Measurements from ENCODE around the gene PNP.

Gene PNP

DNA sequence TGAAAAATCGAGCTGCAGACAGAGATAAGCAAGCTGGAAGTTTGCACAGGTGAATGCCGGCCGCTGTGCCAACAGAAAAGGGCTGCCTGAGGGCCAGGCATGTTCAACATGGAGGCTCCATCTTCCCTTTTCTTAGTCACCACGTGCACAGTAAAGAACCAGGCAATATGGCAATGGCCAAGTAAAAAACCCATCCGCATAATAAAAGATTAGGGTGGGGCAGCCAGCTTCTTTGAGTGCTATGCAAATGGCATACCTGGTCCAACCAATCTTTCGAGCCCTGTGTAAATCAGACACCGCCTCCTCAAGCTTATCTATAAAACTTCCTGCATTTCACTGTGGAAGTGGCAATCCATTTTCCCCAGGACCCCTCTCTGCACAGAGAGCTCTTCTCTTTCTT, 16.7 kb downstream of the PNP start:
- TF ChIP-seq FOXP2 (optimal IDR thresholded peaks at IDR 0.05; ENCODE audit: borderline replicate concordance, extremely low read depth, extremely low read length, insufficient read depth) (no peak), POLR2AphosphoS5 (IDR thresholded peaks at IDR 0.05; ENCODE audit: low read depth, low read length) (no peak)

DNA sequence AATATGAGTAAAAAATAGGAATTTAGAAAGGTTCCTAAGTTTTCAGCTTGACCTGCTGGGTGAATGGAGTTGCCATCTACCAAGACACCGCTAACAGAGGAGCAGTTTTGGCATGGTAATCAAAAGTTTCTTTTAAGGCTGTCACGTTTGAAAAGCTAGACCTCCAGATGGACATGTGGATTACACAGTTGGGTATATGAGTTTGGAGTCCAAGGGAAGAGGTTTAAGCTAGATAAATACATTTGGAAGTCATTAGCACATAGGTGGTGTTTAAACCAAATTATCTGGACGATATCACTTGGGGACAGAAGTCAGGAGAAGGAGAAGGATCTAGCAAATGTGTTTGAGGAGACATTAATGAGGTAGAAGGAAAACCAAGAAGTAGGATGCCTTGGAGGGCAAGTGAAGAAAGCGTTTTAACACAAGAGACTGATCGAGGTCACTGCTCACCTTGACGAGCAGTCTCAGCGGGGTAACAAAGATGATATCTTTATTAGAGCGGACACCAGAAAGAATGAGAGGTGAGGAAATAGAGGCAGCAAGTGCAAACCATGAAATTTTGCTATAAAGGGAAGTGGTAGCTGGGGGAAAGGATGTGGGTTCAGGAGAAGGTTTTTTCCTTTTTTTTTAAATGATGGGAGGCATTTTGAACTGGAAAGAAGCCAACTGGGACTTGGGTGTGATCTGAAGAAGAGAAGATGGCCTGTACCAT, 17.6 kb downstream of the PNP start:
- TF ChIP-seq FOXP2 (optimal IDR thresholded peaks at IDR 0.05; ENCODE audit: borderline replicate concordance, extremely low read depth, extremely low read length, insufficient read depth) (no peak), REST (IDR thresholded peaks at IDR 0.05; ENCODE audit: insufficient read depth in 1 of 2, low read depth in 2 of 2, low read length in 2 of 2) (no peak), TAF1 (IDR thresholded peaks at IDR 0.05; ENCODE audit: borderline replicate concordance, insufficient read depth, low read length) (no peak), POLR2AphosphoS5 (IDR thresholded peaks at IDR 0.05; ENCODE audit: low read depth, low read length) (no peak), SIN3A (IDR thresholded peaks at IDR 0.05; ENCODE audit: borderline replicate concordance, insufficient read depth, low read length) (no peak)

GRCh38 chr14:20487396-20487725, 18.2 kb downstream of the PNP start:
- TF ChIP-seq SIN3A (IDR thresholded peaks at IDR 0.05; ENCODE audit: borderline replicate concordance, insufficient read depth, low read length) (no peak), TAF1 (IDR thresholded peaks at IDR 0.05; ENCODE audit: borderline replicate concordance, insufficient read depth, low read length) (no peak), FOXP2 (optimal IDR thresholded peaks at IDR 0.05; ENCODE audit: borderline replicate concordance, extremely low read depth, extremely low read length, insufficient read depth) (no peak), REST (IDR thresholded peaks at IDR 0.05; ENCODE audit: insufficient read depth in 1 of 2, low read depth in 2 of 2, low read length in 2 of 2) (no peak), POLR2AphosphoS5 (IDR thresholded peaks at IDR 0.05; ENCODE audit: low read depth, low read length) (no peak)

GRCh38 chr14:20489093-20489994, 20.1 kb downstream of the PNP start:
- TF ChIP-seq SIN3A (IDR thresholded peaks at IDR 0.05; ENCODE audit: borderline replicate concordance, insufficient read depth, low read length) (no peak), POLR2AphosphoS5 (IDR thresholded peaks at IDR 0.05; ENCODE audit: low read depth, low read length) (no peak), TAF1 (IDR thresholded peaks at IDR 0.05; ENCODE audit: borderline replicate concordance, insufficient read depth, low read length) (no peak), REST (IDR thresholded peaks at IDR 0.05; ENCODE audit: insufficient read depth in 1 of 2, low read depth in 2 of 2, low read length in 2 of 2) (no peak), FOXP2 (optimal IDR thresholded peaks at IDR 0.05; ENCODE audit: borderline replicate concordance, extremely low read depth, extremely low read length, insufficient read depth) (no peak)

DNA sequence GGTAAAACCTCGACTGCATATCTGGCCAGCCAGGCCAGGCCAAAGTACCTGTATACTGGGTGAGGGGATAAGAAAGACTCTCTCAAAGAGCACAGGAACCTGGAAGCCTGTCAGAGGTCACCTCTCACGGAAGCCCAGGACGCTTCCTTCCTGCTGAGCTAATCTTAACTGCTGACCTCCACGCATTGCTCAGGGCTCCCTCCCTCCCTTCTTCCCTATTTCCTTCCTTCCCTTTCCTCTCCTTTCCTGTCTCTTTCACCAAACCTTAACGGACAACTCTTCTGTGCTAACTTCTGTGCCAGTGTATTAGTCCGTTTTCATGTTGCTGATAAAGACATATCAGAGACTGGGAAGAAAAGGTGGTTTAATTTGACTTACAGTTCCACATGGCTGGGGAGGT, 21.4 kb downstream of the PNP start:
- no peak for TF ChIP-seq POLR2AphosphoS5 (IDR thresholded peaks at IDR 0.05; ENCODE audit: low read depth, low read length)

GRCh38 chr14:20492486-20492885, 23.3 kb downstream of the PNP start:
- no peak for TF ChIP-seq POLR2AphosphoS5 (IDR thresholded peaks at IDR 0.05; ENCODE audit: low read depth, low read length)
- no peak for TF ChIP-seq TAF1 (IDR thresholded peaks at IDR 0.05; ENCODE audit: borderline replicate concordance, insufficient read depth, low read length)
- TF ChIP-seq REST (IDR thresholded peaks at IDR 0.05; ENCODE audit: insufficient read depth in 1 of 2, low read depth in 2 of 2, low read length in 2 of 2) = no peak
- no peak for TF ChIP-seq SIN3A (IDR thresholded peaks at IDR 0.05; ENCODE audit: borderline replicate concordance, insufficient read depth, low read length)
